ENCODE results near the gene SLC30A2. TPM values are rescaled to one million over a fixed set of nuclear protein-coding genes. Genes with fewer than 3 reads are reported as not detected.

The SLC30A2 gene
- total and polyA plus RNA-seq, 9 of the 15 experiments (the other 6 are each of a cell fraction or from before 2014, with no cell fraction given) = 0.01 to 0.18 (median 0.06) TPM; not detected in 3

- no peak for TF ChIP-seq THAP12 (CRISPR knock-in tag; IDR thresholded peaks at IDR 0.05)
- TF ChIP-seq PHB2 (IDR thresholded peaks at IDR 0.05; ENCODE audit: low read depth) = no peak
- no peak for TF ChIP-seq ZNF408 (CRISPR knock-in tag; IDR thresholded peaks at IDR 0.05; ENCODE audit: low read depth)
- TF ChIP-seq ZHX1 (conservative IDR thresholded peaks at IDR 0.05; ENCODE audit: low read length) = no peak; the same call in 1 of the 2 replicates
- TF ChIP-seq ILK (tag; IDR thresholded peaks at IDR 0.05; ENCODE audit: borderline replicate concordance, low read depth) = no peak
- 0 out of 4 replicates have a peak, but pooled peaks of 1 of the 2 experiments have one; percentile 26 for TF ChIP-seq NRF1 (conservative IDR thresholded peaks at IDR 0.05 in 1 of 2, IDR thresholded peaks at IDR 0.05 in 1 of 2)
- TF ChIP-seq ETV1 (tag; conservative IDR thresholded peaks at IDR 0.05; ENCODE audit: low read depth) = 0 out of 2 replicates have a peak, but pooled peaks have one; percentile 7
- no peak for TF ChIP-seq CREBBP (IDR thresholded peaks at IDR 0.05; ENCODE audit: low read depth, low read length)
- TF ChIP-seq ZNF644 (tag; IDR thresholded peaks at IDR 0.05; ENCODE audit: low read depth) = no peak
- no peak for TF ChIP-seq NBN (IDR thresholded peaks at IDR 0.05; ENCODE audit: low read depth)
- TF ChIP-seq MIER1 (IDR thresholded peaks at IDR 0.05; ENCODE audit: low read depth) = no peak
- TF ChIP-seq NCOR1 (IDR thresholded peaks at IDR 0.05) = no peak
- TF ChIP-seq SP2 (IDR thresholded peaks at IDR 0.05; ENCODE audit: extremely low read depth, low read depth, low read length, poor library complexity, severe bottlenecking) = no peak
- TF ChIP-seq ZNF76 (CRISPR knock-in tag; IDR thresholded peaks at IDR 0.05; ENCODE audit: borderline replicate concordance) = no peak
- no peak for TF ChIP-seq PURB (CRISPR knock-in tag; IDR thresholded peaks at IDR 0.05; ENCODE audit: low read depth)
- no peak for TF ChIP-seq ZNF324 (CRISPR knock-in tag; IDR thresholded peaks at IDR 0.05)
- TF ChIP-seq TCF15 (CRISPR knock-in tag; IDR thresholded peaks at IDR 0.05) = no peak
- no peak for TF ChIP-seq SREBF2 (CRISPR knock-in tag; IDR thresholded peaks at IDR 0.05)
- no peak for TF ChIP-seq MEF2A (IDR thresholded peaks at IDR 0.05; ENCODE audit: control insufficient read depth, low read depth, low read length)
- TF ChIP-seq GABPB2 (CRISPR knock-in tag; conservative IDR thresholded peaks at IDR 0.05) = no peak
- TF ChIP-seq ZNF41 (CRISPR knock-in tag; conservative IDR thresholded peaks at IDR 0.05) = no peak
- no peak for TF ChIP-seq POLR2A (conservative IDR thresholded peaks at IDR 0.05)
Measured at GRCh38 chr1:26035959-26036755, 9.8 kb downstream of the SLC30A2 start (continued).
